HEK293T (cell line): ENCODE results near the gene FBN1.

Source experiments
- ARNT ChIP-seq: fragments of 450-650 bp; IDR thresholded peaks from 2 replicates; pipeline ENCODE4 v1.6.1; 2017; ENCODE audit warnings: mild to moderate bottlenecking
- CTBP1 ChIP-seq: fragments of 450-650 bp; IDR thresholded peaks from 2 replicates; pipeline ENCODE4 v1.6.1; 2016; ENCODE audit warnings: borderline replicate concordance
- FOXK2 ChIP-seq: fragments of 450-650 bp; IDR thresholded peaks from 2 replicates; pipeline ENCODE4 v1.6.1; 2016; ENCODE audit warnings: mild to moderate bottlenecking
- FOXM1 ChIP-seq: fragments of 450-650 bp; IDR thresholded peaks from 2 replicates; pipeline ENCODE4 v1.6.1; 2017; ENCODE audit warnings: mild to moderate bottlenecking, borderline replicate concordance
- TARDBP ChIP-seq: fragments of 450-650 bp; IDR thresholded peaks from 2 replicates; pipeline ENCODE4 v1.6.1; 2016

DNA sequence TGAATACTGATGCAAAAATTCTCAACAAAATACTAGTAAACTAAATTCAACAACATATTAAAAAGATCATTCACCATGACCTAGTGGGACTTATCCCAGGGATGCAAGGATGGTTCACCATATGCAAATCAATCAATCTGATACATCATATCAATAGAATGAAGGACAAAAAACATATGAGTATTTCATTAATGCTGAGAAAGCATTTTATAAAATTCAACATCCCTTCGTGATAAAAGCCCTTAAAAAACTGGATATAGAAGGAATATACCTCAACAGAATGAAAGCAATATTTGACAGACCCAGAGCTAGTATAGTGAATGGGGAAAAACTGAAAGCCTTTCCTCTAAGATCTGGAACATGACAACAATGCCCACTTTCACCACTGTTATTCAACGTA lies 43.0 kb upstream of the FBN1 start:
- no peak for TF ChIP-seq FOXM1
- no peak for TF ChIP-seq TARDBP
- TF ChIP-seq FOXK2: no peak
- TF ChIP-seq CTBP1: no peak
- no peak for TF ChIP-seq ARNT
